ENCODE measurements around the gene ZGLP1. TPM values are rescaled to one million over a fixed set of nuclear protein-coding genes. Genes with fewer than 3 reads are reported as not detected.

The ZGLP1 gene
- total and polyA plus RNA-seq, 10 donors: 2.7 to 24.1 (median 4.2) TPM

DNA sequence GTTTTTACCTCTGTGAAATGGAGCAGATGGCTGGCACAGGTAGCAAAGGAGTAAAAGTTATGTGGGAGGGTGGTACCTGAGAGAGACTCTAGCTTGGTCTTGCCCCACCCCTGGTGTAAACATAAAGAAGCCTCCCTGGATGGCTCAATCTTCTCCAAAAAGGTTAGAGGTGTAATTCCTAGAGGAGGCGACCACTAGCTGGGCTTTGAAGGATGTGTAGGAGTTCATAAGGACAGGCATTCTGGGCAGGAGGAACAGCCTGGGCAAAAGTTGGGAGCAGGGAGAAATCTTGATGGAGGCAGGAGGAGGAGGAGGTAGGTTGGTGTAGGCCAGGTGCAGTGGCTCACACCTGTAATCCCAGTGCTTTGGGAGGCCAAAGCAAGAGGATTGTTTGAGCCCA is 30.7 kb downstream of the ZGLP1 start:
- WGBS, 5 donors: 85 to 100% (median 93%) methylated on average over 1 of the region's 1 CpG
- TF ChIP-seq, protein P1, sequence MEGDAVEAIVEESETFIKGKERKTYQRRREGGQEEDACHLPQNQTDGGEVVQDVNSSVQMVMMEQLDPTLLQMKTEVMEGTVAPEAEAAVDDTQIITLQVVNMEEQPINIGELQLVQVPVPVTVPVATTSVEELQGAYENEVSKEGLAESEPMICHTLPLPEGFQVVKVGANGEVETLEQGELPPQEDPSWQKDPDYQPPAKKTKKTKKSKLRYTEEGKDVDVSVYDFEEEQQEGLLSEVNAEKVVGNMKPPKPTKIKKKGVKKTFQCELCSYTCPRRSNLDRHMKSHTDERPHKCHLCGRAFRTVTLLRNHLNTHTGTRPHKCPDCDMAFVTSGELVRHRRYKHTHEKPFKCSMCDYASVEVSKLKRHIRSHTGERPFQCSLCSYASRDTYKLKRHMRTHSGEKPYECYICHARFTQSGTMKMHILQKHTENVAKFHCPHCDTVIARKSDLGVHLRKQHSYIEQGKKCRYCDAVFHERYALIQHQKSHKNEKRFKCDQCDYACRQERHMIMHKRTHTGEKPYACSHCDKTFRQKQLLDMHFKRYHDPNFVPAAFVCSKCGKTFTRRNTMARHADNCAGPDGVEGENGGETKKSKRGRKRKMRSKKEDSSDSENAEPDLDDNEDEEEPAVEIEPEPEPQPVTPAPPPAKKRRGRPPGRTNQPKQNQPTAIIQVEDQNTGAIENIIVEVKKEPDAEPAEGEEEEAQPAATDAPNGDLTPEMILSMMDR (IDR thresholded peaks at IDR 0.05 in 8 of 11, conservative IDR thresholded peaks at IDR 0.05 in 3 of 11): no peak
- peak in 1 of 3 donors; percentile 6 for TF ChIP-seq POLR2AphosphoS5 (IDR thresholded peaks at IDR 0.05)
- TF ChIP-seq POLR2A (IDR thresholded peaks at IDR 0.05): no peak
- Histone ChIP-seq H3K9me3 (no peaks in the 10 kb centered on the region), H3K36me3 (peaks cover 0 to 100% (median 76%) of the 10 kb centered on the region in 6 donors), H3K27me3 (replicated peaks in 1 of 7) (no peaks in the 10 kb centered on the region), H3K27ac (peak overlapping the region in 2 of 8 donors; percentile 25 to 70), H3K4me1 (peaks cover 14 to 97% (median 69%) of the 10 kb centered on the region in 6 donors), H3K4me3 (no peak overlapping the region)
- intact Hi-C loops (cut with DNase I; ENCODE audit: low total_unique reads): loop anchor here (10.0 kb wide), 1 partner anchor 56 kb away; the partner anchor contains the start of genes ICAM3 and RAVER1
- no peak for DNase-seq

DNA sequence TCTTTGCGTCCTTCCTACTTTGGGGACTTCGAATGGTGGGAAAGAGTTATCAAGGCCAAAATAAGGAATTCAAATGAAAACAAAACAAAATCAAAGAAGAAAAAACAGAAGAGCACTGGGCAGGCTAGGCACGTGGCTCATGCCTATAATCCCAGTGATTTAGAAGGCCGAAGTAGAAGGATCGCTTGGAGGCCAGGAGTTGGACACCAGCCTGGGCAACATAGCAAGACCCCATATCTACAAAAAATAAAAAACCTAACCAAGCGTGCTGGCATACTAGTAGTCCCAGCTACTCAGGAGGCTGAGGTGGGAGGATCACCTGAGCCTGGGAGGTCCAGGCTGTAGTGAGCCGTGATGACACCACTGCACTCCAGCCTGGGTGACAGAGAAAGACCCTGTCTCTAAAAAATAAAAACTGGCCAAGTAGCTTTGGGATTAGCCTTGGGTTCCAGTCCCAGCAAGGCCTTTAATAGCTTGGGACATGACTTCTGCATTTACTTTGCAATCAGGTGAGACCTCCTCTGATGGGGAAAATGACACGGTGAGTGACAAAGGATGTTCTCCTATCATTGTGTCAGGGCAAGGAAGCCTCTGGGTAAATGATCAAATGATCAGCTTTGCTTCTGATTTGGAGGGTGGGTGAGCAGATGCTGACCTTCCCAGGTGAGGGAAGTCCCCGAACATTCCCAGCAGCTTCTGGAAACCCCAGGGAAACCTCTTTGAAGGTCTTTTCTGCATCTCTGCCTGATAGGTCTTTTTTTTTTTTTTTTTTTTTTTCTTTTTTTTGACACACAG is 31.6 kb downstream of the ZGLP1 start:
- peaks cover 0 to 100% (median 67%) of the 10 kb centered on the region in 6 donors for H3K36me3 ChIP-seq
- no peak overlapping the region for H3K4me3 ChIP-seq
- DNase-seq: no peak
- WGBS, 5 donors: 81 to 88% (median 86%) methylated on average over 9 of the region's 9 CpGs
- H3K4me1 ChIP-seq: peaks cover 15 to 97% (median 72%) of the 10 kb centered on the region in 6 donors
- no peaks in the 10 kb centered on the region for H3K9me3 ChIP-seq
- no peaks in the 10 kb centered on the region for H3K27me3 ChIP-seq (replicated peaks in 1 of 7)
- TF ChIP-seq, protein P1 (IDR thresholded peaks at IDR 0.05 in 8 of 11, conservative IDR thresholded peaks at IDR 0.05 in 3 of 11): no peak
- TF ChIP-seq POLR2AphosphoS5 (IDR thresholded peaks at IDR 0.05) (no peak), POLR2A (IDR thresholded peaks at IDR 0.05) (no peak)
- intact Hi-C loops (cut with DNase I; ENCODE audit: low total_unique reads): loop anchor here (10.0 kb wide), 1 partner anchor 57 kb away; the partner anchor contains the start of genes ICAM3 and RAVER1
- H3K27ac ChIP-seq: peak overlapping the region in 4 of 8 donors; percentile 10 to 36 (median 31)

DNA sequence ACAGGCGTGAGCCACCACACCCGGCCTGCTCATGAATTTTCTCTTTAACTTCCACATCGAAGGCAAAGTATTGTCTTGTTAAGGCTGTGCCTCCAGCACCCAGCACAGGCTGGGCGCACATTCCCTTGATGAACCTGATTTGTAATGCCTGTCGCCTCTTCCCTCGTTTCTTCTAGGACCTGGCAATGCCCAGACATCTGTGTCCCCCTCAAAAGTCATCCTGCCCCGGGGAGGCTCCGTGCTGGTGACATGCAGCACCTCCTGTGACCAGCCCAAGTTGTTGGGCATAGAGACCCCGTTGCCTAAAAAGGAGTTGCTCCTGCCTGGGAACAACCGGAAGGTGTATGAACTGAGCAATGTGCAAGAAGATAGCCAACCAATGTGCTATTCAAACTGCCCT is 35.0 kb downstream of the ZGLP1 start:
- no peaks in the 10 kb centered on the region for H3K27me3 ChIP-seq (replicated peaks in 1 of 7)
- H3K27ac ChIP-seq: peak overlapping the region in 5 of 8 donors; percentile 48 to 99 (median 98)
- H3K4me3 ChIP-seq: peak overlapping the region in 3 of 8 donors; percentile 67 to 73 (median 71)
- TF ChIP-seq POLR2AphosphoS5 (IDR thresholded peaks at IDR 0.05) (no peak), POLR2A (IDR thresholded peaks at IDR 0.05) (no peak)
- TF ChIP-seq, protein P1 (IDR thresholded peaks at IDR 0.05 in 8 of 11, conservative IDR thresholded peaks at IDR 0.05 in 3 of 11): no peak
- WGBS, 5 donors: 85 to 92% (median 88%) methylated on average over 10 of the region's 10 CpGs
- intact Hi-C loops (cut with DNase I; ENCODE audit: low total_unique reads): loop anchor here (10.0 kb wide), 1 partner anchor 60 kb away; the partner anchor contains the start of genes ICAM3 and RAVER1
- H3K4me1 ChIP-seq: peaks cover 21 to 100% (median 85%) of the 10 kb centered on the region in 6 donors
- no peaks in the 10 kb centered on the region for H3K9me3 ChIP-seq
- DNase-seq: no peak
- H3K36me3 ChIP-seq: peaks cover 0 to 71% (median 49%) of the 10 kb centered on the region in 6 donors
